Measurements from ENCODE around the gene CFAP299.

DNA sequence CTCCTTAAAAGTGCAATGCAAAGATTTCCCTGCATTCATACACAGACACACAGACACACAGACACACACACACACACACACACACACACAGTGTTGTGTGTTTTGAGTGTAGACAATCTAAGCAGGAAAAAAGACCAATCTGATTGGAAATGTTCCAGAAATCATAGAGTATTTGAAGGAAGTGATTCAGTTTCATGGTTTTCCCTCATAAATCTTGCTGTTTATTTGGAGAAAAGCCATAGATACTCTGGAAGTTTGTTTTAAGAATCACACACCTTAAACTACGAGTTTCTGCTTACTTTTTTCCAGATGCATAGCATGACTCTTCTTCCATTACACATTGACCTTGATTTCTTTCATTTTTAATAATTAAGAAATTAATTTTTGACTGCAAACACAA is 396.5 kb downstream of the CFAP299 start:
- no peak for TF ChIP-seq EZH2 (IDR thresholded peaks at IDR 0.05; ENCODE audit: borderline replicate concordance, low read depth, low read length, severe bottlenecking)
- TF ChIP-seq, protein P1, sequence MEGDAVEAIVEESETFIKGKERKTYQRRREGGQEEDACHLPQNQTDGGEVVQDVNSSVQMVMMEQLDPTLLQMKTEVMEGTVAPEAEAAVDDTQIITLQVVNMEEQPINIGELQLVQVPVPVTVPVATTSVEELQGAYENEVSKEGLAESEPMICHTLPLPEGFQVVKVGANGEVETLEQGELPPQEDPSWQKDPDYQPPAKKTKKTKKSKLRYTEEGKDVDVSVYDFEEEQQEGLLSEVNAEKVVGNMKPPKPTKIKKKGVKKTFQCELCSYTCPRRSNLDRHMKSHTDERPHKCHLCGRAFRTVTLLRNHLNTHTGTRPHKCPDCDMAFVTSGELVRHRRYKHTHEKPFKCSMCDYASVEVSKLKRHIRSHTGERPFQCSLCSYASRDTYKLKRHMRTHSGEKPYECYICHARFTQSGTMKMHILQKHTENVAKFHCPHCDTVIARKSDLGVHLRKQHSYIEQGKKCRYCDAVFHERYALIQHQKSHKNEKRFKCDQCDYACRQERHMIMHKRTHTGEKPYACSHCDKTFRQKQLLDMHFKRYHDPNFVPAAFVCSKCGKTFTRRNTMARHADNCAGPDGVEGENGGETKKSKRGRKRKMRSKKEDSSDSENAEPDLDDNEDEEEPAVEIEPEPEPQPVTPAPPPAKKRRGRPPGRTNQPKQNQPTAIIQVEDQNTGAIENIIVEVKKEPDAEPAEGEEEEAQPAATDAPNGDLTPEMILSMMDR (IDR thresholded peaks at IDR 0.05; ENCODE audit: extremely low read depth in 1 of 2, insufficient read depth in 1 of 2, low read depth in 1 of 2, low read length in 2 of 2) = no peak

Data from endothelial cell of umbilical vein (primary cell).